Glomerular visceral epithelial cell (primary cell): ENCODE measurements around the gene WFDC9.
"Not testable (repeated sequence)": the region's sequence is repeated elsewhere in the genome, so short reads cannot be mapped to it uniquely, and the experiment has no call there.

ENCODE experiments used
- DNase-seq: peaks from one replicate; pipeline ENCODE4 v3.0.0-alpha.2; 2016; ENCODE audit errors: extremely low spot score

Gene WFDC9

GRCh38 chr20:45592574-45593189, 38.4 kb downstream of the WFDC9 start:
- peak; percentile 46 for DNase-seq

- DNase-seq = peak; percentile 79
Observed at GRCh38 chr20:45589725-45590124, 41.4 kb downstream of the WFDC9 start.

- no peak for DNase-seq
Observed at GRCh38 chr20:45588800-45589199, 42.3 kb downstream of the WFDC9 start.

- DNase-seq = not testable (repeated sequence)
Observed at GRCh38 chr20:45585986-45586385, 45.1 kb downstream of the WFDC9 start.

GRCh38 chr20:45584294-45584693, 46.8 kb downstream of the WFDC9 start:
- DNase-seq = not testable (repeated sequence)

- no peak for DNase-seq
Observed at GRCh38 chr20:45583502-45583901, 47.6 kb downstream of the WFDC9 start.

- DNase-seq = no peak
Observed at GRCh38 chr20:45581702-45582101, 49.4 kb downstream of the WFDC9 start.

- no peak for DNase-seq
Observed at GRCh38 chr20:45579184-45579583, 51.9 kb downstream of the WFDC9 start, which contains the start of gene WFDC8. TSS of gene WFDC8 (minus strand) at chr20:45579284. CDS start at chr20:45579247, 37 bp downstream.

- DNase-seq = no peak
Observed at GRCh38 chr20:45578231-45578630, 52.9 kb downstream of the WFDC9 start.

GRCh38 chr20:45576995-45577394, 54.1 kb downstream of the WFDC9 start:
- no peak for DNase-seq

- no peak for DNase-seq
Observed at GRCh38 chr20:45575931-45576330, 55.2 kb downstream of the WFDC9 start.

- DNase-seq = not testable (repeated sequence)
Observed at GRCh38 chr20:45569650-45570049, 61.4 kb downstream of the WFDC9 start.

- no peak for DNase-seq
Observed at GRCh38 chr20:45564760-45565276, 66.3 kb downstream of the WFDC9 start.
